GM21529 (cell line): ENCODE data around the gene TMEM156.
A peak's percentile ranks its signal among the peaks of the same experiment; 100 is the strongest.
"Not testable (repeated sequence)": the region's sequence is repeated elsewhere in the genome, so short reads cannot be mapped to it uniquely, and the experiment has no call there.

ENCODE experiments used
- ATAC-seq: cut with Tn5 transposase; IDR thresholded peaks from one replicate; pipeline ENCODE4 v1.9.1; 2021; ENCODE audit not compliant: unreplicated experiment

Gene TMEM156

DNA sequence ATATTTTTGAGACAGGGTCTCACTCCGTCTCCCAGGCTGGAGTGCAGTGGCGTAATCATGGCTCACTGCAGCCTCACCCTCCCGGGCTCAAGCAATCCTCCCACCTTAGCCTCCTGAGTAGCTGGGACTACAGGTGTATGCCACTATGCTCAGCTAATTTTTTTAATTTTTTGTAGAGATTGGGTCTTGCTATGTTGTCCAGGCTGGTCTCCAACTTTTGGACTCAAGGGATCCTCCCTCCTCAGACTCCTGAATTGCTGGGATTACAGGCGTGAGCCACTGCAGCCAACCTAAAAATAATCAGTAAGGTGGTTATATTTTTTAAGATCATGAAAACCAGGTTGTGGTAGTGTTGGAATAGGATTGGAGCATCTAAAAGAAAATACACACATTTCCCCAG, 38.1 kb downstream of the TMEM156 start:
- no peak for ATAC-seq

DNA sequence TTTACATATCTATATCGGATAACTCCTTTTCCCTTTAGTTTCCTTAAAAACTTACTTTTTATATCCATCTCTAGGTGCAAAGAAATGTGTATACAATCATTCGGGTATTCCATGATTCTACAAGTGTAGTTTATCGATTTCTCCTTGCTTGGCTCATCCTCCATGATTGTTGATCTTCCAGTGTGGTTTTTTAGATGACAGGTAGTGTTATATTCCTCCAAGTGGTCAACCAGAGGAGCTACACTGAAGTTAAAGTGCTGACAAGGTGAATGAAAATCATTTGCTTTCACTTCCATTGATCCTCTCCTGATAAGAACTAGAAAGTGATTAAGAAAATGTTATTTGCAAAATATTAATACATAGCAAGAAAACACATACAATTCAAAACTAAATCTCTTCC, 38.5 kb downstream of the TMEM156 start:
- no peak for ATAC-seq

DNA sequence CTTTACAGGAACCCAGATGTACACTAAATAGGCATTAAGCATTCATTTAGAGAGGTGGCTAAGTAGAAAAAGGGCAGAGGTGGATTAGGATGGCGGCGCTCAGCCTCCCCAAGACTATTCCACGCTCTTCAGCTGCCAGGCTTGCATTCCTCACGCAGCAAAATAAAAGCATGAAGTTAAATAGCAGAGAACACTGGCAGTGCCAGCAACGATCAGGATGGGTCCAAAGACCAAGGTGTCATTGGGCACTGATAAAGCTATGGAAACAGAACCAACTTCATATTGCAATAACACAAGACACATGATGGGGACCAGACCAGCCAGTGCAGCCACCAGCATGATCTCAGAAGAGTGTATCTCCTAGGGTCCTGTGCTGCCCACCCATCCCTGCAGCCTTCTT, 42.0 kb downstream of the TMEM156 start:
- ATAC-seq = no peak

DNA sequence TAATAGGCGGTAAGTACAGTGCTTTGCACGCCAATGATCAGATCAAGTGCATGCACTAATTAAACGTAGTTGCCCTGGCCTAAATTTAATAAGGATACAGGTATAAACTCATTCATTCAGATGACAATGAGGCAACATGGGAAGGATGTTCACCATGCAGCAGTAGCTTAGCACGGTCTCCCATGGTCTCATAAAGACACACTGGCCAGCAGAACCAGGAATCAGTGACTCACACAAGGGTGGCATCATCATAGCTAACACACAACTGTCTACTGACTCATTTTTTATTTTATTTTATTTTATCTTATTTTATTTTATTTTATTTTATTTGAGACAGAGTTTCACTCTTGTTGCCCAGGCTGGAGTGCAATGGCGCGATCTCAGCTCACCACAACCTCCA, 42.7 kb downstream of the TMEM156 start:
- ATAC-seq = no peak

DNA sequence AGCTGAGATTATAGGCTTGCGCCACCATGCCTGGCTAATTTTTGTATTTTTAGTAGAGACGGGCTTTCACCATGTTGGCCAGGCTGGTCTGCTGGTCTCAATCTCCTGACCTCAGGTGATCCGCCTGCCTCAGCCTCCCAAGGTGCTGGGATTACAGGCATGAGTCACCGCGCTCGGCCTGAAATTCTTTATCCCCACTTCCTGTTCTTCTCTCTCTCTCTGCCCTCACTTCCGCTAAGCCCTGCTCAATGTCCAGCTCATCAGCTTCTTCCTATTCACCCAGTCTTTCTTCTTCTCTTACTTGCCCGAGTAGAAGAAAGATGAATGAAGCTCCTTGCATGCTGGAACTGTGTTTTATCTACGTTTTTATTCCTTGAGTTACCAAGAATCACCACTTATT, 43.9 kb downstream of the TMEM156 start:
- ATAC-seq = not testable (repeated sequence)

DNA sequence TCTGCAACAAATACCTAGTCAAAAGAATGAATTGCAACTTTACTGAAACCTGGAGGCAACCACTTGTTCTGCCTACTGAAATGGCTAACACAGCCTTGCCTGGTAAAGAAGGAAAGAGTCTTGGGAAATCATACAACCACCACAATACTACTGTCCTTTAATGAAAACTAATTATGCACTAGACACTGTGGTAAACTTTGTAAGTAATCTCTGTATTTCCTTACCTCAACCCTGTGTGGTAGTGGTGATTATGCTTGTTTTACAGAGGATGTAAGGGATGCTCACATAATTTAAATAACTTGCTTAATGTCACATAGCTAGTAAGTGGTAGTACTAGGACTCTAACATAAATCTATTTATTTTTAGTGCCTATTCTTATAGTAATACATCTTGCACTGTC, 44.7 kb downstream of the TMEM156 start:
- no peak for ATAC-seq

DNA sequence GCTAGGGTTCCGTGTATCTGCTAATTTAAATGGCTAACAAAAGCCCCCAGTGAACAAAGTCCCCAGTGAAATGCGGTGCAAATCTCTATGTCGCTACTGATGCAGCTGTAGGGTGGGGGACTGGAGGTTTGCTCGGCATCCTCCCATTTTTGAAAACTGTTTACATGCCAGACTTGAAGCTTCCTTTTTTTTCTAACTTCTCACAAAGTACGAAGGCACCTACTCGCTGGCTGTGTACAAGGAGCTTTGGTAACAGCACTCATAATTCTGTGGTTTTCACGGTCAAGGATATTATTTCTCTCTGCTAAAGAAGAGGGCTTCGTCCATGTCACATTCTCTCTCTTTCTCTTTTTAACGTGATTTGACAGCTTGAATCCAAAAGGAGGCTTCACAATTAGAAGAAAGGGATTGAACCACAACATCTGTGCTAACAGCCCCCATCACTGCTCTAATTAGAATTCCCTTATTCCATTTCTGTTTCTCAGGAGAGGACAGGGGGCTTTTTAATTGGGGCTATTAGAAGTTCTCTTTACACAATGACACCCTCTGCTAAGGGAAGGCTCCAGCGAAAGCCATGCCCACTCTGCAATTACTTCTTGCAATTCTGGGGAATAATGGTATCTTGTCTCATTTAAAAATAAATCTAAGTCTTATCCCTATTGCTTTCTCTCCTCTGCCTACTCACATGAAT, 46.7 kb downstream of the TMEM156 start:
- ATAC-seq = peak; percentile 1

DNA sequence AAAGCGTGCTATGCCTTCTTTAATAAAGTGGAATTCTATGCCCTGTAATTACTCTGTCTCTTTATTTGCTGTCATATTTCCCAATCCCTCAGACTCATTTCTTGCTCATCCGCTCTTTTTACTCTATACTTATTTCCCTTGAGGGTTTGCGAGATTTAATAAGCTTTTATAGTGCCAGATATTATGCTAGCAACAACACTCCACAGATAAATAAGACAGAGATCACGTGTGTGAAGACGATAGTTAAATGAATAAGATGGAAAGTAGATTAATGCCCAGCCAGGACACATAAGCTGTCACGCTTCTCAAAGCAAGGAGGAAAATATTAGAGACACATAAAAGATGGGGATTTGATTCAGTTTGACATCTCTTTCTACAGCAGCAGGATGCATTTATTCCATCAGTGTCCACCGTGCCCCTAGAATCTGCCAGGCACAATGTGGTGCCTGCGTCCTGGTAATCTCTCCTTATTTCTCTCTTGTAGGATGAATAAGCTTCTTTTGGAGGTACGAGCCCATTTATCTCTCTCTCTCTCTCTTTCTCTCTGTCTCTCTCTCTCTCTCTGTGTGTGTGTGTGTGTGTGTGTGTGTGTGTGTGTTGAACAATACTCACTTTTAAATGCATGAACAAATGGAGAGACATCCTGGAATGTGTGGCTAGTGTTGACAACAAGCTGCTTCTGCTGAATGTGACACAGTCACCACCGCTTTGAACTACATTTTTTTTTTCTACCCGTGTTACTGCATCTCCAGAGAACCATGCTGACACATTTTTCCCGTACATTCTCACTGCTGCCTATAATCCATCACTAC, 48.2 kb downstream of the TMEM156 start:
- ATAC-seq = no peak

DNA sequence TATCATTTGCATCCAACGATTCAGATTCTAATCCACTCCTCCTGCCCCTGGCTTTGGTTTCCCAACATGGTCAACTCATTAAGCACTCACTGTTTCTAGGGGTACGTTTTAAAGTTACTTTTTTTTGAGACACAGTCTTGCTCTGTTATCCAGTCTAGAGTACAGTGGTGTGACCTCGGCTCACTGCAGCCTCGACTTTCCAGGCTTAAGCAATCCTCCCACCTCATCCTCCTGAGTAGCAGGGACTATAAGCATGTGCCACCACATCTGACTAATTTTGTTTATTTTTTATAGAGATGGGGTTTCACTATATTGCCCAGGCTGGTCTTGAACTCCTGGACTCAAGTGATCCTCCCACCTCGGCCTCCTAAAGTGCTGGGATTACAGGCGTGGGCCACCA, 48.9 kb downstream of the TMEM156 start:
- no peak for ATAC-seq

DNA sequence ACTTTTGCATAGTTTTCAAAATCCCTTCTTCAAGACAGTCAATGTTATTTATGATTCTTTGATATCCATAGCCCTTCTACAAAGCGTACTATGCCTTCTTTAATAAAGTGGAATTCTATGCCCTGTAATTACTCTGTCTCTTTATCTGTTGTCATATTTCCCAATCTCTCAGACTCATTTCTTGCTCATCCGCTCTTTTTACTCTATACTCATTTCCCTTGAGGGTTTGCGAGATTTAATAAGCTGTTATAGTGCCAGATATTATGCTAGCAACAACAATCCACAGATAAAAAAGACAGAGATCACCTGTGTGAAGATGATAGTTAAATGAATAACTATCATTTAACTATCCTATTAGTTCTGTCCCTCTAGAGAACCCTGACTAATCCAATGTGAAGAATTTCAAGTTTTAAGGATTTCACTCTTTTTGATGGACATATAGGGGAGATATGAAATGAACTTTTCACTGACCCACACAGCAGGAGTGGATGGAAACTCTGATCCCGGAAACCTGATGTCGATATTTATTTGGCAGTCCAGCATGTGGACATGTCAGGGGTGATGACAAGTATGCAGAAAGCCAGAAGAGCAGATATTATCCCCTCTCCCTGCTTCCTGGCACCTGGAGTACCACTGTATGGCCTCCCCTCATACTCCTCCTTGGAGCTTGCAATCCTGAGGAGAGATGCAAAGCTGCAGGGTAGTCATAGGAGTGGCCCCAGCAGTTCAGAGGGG, 49.7 kb downstream of the TMEM156 start:
- ATAC-seq = no peak

DNA sequence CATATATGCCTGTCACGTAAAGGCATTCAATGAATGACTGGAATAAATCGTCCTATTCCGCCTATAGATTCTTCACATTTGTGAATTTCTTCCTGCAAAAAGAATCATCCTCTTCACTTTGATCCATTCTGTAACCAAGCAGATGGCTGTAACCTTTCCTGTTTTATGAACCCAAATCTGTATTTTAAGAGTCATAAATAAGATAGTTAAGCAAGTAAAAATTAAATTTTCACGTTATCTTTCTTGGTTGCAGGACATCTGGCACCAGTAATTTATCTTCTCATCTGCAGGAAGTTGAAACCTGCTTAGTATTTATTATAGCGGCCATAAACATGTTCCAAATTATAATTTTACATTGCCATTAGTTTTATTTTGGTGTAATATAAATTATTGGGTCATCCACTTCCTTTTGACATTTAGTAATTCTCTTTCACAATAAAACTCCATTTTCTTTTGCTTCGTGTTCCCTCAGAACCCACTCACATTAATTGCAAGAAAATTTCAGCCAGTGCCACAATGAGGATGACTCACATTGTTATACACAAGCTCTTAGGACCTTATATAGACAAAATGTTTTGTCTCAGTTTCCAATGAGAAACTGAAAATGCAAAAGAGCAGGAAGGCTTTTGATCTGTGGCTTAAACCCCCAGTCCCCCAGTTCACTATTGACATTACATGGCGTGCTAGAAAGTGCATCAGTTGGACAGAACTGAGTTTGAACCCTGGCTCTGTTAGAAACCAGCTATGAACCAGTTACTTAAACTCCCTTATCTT, 51.1 kb downstream of the TMEM156 start:
- no peak for ATAC-seq

DNA sequence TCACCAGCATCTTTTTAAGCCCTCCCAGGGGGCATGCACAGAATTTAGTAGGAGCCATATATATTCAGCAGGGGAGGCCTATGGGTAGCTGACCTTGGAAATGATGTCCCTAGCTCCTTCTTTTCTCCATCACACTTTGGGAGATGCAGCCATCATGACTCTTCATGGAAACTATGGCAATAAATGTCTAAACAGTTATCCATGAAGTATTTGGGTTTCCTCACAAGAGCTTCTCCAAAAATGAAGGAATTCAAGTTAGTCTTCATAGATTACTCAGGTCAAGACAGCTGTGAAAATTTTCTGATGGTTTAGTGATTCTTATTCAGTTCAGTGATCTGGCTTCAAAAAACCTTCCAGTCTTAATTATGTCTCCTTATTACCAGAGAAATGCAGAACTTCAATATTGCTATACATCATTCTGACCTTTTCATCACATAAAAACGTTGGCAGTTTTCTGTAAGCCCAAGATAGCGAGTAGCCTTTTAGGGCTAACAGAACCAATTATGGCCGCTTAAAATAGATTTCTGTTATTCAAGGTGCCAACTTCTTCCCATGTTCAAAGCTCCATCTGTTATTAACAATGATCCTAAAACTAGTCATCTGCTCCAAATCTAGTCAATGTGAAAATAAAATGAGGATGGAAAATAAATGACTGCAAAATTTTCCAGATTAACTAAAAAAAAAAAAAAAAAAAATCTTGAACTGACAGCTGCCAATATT, 52.5 kb downstream of the TMEM156 start:
- no peak for ATAC-seq

DNA sequence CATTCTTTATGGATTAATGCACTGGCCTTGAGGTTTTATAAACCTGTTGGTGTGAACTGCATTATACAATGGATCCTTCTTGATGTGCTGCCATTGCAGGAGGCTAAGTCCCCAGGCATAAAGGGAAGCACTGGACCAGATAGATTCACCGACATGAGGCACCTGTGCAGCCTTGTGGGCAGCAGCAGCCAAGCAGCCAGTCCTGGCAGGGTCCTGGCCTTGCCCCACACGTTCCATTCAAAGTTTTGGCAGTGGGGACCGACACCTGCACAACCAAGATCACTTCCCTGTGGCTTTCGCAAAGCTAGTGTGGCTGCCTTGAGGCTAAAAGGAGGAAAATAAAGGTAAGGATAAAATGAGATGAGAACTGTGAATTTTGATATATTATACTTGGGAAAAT, 53.1 kb downstream of the TMEM156 start:
- ATAC-seq = no peak

DNA sequence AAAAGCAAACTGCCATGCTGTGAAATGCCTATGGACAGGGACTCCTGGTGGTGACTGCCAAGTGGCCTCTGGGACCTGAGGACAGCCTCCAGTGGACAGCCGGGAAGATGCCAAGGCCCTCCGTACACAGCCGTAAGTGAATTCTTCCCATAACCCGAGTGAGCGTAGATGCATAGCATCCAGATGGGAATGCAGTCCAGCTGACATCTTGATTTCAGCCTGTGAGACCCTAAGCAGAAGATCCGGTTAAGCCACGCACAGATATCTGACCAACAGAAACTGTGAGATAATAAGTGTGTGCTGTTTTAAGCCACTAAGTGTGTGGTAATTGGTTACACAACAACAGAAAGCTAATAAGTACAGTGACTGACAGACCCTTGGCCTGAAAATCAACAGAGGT, 55.9 kb downstream of the TMEM156 start:
- ATAC-seq = no peak

DNA sequence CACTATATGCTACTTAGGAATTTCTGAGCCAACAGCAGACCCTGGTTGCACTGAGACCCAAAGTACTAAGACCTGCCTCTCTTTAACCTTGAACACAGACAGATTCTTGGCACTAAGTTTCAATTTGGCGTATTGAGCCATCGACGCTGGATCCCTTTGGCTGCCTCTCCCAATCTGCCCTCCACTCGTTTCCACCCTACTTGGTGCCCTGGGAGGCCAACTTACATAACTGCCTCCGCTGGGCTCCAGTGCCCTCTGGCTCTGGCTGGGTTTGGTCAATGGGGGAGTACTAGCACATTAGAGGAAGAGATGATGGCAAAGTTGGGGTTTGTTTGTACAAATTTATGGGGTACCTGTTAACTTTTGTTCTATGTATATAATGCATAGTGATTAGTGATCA, 63.5 kb downstream of the TMEM156 start:
- ATAC-seq = no peak

DNA sequence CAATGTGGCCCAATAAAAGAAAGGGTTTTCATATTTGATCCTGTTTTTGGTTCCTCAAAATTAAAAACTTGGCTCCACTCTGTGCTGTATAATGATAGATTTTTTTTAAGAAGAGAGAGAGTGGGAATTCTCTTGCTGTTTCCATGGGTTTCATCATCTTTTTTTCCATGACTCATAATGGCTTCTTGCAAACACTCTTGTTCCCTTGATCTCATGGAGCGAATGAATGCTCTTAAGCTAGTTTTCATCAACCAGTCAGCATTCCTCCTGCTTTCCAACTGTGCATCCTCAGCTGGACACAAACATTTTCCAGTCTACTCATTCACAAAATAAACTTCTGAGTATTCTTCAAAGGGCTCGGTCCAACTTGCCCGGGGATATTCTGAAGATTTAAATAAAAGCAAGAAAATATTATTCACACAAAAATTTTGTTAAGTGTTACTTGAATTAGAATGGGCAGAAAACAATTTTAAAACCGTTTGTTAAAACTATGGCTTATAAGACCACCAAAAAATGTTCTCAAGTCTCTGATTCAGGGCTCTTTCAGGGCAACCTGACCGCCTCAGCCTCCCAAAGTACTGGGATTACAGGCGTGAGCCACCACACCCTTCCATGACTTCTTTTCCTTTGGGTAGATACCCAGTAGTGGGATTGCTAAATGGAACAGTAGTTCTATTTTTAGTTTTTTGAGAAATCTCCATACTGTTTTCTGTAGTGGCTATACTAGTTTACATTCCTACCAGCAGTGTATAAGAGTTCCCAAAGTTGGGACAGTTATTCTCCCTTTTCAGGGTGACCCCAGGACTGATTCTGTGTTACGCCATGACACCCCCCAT, 64.7 kb downstream of the TMEM156 start:
- no peak for ATAC-seq

DNA sequence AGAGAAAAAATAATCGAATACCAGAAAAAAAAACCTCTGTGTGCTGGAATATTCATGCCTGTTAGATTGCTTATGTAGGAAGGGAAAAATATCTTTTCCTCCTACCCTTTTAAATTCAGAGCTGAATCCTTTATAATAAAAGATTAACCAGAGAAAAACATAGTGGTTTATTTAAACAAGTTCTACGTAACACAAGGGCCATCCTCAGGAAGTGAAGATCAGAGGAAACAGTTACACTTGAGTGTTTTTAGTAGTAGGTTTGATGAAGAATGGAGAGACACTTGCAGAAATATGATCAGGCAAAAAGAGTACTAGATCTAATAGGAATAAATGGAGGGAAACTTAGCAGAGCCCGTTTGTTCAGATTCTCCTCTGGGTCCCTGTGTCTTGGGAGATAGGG, 66.3 kb downstream of the TMEM156 start:
- ATAC-seq = no peak

DNA sequence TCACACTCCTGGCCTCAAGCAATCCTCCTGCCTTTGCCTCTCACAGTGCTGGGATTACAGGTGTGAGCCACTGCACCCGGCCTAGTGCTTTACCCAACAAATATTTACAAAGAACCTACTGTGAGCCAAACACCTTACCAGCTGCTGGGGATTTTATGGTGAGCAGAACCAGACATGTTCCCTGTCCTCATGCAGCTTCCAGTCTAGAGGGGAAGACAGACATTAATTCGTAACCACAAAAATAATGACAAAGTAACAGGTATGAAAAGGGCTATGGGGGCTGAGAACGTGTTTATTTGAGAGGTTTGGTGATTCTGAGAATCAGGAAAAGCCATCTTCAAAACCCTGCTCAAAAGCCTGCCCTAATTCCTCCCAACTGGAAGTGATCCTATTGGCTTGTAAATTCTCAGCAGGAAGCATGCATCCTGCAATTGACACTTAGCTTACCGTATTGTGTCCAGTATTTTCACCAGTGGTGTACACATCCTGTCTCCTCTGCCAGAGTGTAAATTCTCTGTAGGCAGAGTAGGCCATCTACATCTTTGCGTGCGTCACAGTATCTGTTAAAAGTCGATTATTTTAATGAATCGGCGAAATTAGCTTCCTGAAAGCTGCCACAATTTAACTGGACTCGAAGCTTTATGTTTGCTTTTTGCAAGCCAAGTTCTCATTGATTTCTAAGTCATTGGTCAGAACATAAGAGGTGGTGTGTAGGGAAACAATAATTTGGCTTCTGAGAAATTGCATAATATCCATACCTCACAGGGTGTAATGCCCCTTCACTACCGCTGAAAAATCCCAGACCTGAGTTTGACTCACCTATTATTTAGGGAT, 67.0 kb downstream of the TMEM156 start:
- no peak for ATAC-seq

DNA sequence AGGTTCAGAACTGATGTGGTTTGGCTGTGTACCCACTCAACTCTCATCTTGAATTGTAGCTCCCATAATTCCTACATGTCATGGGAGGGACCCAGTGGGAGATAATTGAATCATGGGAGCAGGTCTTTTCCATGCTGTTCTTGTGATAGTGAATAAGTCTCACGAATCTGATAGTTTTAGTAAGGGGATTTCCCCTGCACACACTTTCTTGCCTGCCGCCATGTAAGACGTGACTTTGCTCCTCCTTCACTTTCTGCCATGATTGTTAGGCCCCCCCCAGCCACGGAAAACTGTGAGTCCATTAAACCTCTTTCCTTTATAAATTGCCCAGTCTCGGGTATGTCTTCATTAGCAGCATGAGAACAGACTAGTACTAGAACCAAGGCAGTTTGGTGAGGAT, 73.0 kb downstream of the TMEM156 start:
- ATAC-seq = not testable (repeated sequence)
